GM19397 (cell line): ENCODE data around the gene CECR2.

Source experiments
- ATAC-seq: cut with Tn5 transposase; IDR thresholded peaks from one replicate; pipeline ENCODE4 v1.9.1; 2021; ENCODE audit warnings: mild to moderate bottlenecking, moderate library complexity; ENCODE audit not compliant: unreplicated experiment

The CECR2 gene

DNA sequence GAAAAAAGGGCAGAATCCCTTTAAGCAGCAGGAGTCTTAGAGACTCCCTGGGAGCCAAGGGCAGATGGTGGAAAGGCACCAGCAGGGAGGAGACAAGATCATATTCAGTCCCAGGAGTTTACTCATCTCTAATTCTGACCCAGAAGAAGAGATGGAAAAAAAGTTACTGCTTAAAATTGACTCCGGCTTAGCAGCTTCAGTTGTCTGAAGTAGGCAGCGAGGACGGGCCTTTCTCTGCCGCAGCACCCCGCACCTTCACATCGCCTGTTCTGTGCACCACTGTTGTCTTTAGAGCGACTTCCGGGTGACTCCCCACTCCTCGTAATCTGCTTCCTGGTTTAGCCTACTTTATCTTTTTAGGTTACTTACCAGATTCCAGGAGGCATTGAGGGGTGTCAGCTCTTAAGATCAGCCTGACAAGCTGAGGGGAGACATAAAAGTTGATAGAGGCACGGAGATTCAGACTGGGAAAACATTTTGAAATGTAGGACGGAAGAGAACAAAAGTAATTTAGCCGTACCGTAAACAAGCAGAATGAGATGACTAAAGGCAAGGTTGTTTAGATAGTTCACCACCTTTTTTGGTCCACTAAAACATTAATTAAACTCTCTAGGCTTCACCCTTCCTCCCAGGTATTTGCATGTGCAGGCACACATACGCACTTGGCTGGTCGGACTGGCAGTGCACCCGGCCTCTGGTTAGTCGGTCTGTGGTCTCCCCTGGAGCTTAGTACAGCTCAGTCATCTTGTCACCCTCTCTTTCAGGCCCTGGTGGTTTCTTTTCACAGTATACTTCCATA lies 74.3 kb downstream of the CECR2 start:
- no peak for ATAC-seq

DNA sequence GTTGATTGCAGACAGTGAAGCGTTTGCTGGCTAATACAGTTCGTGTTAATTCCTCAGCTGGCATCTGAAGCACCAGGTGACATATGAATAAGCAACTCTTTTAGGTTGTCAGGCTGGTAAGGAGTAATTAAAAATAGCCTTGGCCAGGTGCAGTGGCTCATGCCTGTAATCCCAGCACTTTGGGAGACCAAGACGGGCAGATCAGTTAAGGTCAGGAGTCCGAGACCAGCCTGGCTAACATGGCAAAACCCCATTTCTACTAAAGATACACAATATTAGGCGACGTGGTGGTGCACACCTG lies 74.9 kb downstream of the CECR2 start:
- ATAC-seq = no peak

DNA sequence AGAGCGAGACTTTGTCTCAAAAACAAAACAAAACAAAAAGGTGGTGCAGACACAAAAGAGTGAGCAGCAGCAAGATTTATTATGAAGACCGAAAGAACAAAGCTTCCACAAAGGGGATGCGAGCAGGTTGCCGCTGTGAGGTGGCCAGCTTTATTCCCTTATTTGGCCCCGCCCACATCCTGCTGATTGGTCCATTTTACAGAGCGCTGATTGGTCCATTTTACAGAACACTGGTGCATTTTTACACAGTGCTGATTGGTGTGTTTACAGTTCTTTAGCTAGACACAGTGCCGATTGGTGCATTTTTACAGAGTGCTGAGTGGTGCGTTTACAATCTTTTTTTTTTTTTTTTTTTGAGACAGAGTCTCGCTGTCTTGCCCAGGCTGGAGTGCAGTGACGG lies 77.4 kb downstream of the CECR2 start:
- no peak for ATAC-seq

DNA sequence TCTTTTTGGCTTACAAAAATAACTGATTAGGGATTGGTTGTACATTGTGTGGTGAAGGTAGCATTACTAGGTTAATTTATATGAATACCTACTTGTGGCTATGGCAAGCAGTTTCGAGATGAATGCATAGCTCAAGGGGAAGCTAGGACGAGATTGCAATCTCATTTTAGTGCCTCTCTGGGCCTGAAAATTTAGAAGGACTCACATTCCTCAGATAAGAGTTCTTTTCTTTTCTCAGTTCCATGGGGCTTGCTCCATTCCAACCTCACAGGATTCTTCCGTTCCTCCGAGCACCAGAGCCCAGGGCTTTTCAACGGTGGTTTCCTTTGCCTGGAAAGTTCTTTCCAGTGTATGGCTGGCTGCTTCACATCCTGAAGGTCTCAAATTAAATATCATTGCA lies 82.1 kb downstream of the CECR2 start:
- no peak for ATAC-seq

DNA sequence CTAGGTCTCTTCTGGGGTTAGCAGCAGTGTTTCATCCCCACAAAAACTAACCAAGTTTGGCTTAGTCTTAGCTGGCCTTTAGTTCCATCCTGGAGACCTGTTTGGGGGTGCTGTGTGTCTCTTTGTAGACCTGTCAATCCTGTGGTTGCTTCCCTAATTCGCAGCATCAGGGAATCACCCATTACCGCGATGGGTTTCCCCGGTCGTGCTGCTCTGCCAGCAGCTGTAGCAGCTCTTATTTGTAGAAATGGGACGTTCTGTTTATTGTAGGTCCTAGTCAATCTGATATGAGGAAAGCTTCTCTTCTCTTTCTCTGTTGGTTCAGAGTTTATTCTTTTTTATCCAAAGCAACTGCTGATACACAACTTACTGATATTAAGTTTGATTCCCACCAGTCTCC lies 91.6 kb downstream of the CECR2 start:
- ATAC-seq = no peak

DNA sequence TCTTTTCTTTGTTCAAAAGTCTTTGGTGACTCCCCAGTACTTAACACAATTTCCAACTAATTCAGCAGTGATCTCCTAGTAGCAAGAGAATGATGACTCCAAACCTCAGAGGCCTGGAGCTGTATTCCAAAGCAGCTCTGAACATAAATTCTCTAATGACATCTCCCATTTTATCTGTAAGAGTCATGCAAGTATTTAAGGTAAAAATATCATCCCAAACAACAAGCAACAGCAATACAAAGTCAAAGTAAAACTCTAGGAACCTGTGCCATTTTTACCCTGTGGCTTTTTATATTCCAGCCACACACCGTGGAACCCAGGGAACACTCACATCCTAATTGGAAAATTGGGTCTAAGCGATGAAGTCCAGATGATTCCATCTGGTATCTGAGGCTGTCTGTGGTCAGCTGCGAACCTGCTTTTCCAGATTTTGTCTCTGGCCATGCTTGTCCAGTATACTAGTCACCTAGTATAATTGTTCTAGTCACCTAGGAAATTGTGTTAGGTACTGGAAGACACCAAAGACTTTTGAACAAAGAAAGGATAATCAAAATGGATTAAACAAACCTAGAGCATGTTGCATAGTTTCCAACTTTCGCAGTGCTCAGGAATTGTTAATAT lies 101.7 kb downstream of the CECR2 start:
- no peak for ATAC-seq

DNA sequence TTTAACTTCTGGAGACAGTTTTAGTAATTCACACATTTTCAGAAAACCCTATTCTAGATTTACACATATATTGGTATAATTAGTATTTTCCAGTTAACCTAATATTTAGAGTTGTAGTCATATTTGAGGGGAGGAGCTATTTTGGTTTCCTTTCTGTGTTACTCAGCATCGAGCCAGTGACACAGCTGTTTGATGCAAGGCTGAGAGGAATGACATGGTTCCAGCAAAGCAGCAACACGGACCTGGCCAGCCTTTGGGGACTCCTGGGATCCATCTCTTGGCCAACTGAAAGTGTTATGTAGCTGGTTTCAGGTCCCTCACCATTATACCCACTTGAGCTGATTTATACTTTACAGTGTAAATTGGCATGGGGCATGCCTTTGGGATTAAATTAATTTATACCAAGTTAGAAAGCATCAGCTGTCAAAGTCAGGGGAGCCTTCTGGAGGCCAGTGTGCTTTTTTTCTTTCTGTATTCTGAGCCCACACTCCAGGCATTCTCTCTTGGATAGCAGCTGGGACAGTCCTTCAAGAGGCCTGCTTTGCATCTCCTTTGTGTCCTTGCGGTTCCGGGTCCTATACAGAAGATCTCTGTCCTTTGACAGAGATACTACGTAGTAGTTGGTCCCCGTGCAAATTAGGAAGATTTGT lies 102.8 kb downstream of the CECR2 start:
- ATAC-seq = no peak

DNA sequence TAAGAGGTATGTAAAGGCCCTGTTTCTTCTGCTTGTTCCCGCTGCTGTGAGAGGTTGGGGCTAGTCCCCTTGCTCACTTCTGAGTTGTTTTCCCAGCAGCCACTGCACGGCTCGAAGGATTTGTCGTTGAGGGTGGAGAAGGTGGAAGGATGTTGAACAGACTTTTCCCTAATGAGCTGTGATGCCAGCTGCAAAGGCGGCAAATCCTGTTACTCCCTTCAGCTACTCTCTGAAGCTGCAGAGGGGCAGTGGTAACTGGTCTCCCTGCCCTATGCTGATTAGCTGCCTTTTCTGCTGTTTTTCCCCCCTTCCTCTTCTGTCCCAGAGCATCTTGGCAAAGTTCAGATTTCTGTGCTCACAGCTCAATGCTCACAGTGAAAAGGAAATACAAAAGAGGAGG lies 103.7 kb downstream of the CECR2 start:
- ATAC-seq = no peak

DNA sequence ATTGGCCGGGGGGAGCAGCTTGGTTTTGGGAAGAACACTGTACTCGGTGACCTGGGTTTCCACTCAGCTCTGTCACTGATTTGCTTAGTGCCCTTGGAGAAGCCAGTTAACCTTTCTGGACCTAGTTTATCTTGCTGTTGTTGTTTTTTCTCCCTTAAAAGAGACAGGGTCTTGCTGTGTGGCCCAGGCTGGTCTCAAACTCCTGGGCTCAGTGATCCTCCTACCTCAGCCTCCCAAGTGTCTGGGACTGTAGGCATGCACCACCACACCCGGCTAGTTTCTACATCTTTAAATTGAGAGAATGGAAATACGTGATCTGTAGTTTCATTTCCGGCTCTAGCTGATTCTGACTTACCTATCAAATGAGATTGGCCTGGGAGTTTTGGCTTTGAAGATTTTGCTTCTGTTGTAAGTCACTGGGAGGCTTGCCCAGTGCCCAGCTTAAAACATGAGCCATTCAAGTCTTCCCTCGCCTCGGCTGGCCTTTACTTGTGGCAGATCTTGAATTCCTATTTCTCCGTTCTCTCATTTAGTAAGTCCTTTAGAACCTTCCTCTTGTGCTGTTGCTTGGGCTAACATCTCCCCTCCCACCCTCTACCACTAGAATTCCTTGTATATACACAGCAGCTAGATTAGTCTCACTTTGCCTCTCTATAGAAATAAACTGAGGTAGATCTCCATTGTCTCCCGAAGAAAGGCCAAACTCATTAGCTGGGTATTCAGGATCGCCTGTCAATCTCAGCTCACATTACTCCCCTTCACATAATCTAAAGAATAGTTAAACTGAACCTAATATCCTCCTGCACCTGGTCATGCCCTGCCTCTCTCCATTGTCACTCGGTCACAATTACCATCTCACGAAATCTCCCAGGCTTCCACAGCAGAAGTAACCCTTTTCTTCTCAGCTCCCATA lies 106.3 kb downstream of the CECR2 start:
- no peak for ATAC-seq

DNA sequence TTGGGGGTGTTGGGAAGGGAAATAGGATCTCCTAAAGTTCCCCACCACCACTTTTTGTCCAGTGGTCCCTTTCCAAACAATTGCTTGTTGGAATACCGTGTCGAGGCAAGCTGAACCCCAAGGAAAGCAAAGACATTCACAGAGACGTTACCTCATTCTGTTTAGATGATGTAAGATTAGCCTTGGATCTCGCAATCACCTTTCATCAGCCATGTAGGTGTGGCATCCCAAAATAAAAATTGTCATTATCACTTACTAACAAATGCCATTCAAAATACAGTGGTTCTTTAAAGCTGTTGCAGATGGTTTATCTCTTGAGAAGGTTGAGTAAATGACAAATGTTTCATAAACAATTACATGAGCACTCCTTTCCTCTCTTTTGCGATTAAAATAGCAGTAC lies 107.6 kb downstream of the CECR2 start:
- no peak for ATAC-seq

DNA sequence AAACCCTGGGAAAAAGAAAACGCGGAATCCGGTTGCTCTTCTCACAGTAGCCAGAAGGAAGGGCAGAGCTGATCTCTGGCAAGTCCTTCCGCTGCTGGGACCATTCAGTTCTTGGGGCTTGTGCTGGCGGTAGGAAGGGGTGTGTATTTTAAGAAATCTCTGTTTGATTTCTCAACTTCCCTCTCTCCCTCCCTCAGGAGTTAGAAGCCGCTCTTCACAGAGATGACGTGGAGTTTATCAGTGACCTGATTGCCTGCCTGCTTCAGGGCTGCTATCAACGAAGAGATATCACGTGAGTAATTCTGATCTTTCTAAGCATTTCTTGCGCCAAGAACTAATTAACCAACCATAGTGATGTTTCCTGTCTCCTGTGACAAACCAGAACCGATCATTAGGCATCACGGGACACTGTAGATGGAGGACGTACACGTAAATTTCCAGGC lies 108.2 kb downstream of the CECR2 start:
- ATAC-seq = no peak

DNA sequence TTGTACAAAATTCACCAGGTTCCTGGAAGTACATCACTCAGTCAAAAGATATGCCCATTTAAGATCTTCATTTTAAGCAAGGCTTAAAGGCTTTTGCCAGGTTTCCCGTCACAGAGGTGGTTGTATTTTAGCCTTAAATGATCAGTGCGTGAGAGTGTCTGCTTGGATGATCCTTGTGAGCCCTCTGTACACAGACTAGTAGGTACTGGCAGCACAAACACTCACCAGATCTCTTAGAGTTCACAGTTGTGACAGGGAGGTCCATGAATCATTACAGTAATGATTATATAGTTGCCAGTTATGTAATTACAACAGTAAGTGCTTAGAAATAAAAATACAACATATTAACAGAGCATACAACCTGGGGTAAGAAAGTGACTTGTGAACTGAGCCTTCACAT lies 109.9 kb downstream of the CECR2 start:
- ATAC-seq = no peak

DNA sequence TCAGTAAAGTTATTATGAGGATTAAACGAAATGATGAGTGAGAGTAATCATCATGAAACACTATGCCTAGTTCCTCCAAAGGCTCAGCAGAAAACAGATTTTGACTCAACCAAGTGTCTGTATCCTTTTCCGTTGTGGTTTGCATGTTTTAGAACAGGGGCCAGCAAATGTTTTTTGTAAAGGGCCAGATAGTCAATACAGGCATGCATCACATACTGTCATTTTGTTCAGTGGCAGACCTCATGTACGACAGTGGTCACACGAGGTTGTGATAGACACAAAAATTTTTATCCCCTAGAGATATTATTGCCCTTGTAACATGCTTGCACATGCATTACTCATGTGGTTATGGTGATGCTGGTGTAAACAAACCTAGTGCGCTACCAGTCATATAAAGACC lies 112.2 kb downstream of the CECR2 start:
- ATAC-seq = no peak

DNA sequence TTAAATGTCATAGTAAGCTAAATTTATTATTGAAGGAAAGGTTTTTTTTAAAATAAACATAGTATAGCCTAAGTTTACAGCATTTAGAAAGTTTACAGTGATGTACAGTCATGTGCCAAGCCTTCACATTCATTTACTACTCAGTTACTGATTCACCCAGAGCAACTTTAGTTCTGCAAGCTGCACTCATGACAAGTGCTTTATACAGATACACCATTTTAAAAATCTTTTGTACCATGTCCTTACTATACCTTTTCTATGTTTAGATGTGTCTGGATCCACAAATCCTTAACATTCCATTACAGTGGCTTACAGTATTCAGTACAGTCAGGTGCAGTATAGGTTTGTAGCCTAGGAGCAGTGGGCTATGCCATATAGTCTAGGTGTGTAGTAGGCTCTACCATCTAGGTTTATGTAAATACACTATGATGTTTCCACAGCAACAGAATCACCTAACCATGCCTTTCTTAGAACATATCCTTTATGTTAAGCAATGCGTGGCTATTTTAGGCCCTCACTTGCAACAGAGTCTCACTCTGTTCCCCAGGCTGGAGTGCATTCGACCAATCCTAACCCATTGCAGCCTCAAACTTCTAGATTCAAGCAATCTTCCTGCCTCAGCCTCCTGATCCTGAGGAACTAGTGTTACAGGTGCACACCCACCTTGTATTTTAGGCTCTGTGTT lies 114.6 kb downstream of the CECR2 start:
- ATAC-seq = no peak

DNA sequence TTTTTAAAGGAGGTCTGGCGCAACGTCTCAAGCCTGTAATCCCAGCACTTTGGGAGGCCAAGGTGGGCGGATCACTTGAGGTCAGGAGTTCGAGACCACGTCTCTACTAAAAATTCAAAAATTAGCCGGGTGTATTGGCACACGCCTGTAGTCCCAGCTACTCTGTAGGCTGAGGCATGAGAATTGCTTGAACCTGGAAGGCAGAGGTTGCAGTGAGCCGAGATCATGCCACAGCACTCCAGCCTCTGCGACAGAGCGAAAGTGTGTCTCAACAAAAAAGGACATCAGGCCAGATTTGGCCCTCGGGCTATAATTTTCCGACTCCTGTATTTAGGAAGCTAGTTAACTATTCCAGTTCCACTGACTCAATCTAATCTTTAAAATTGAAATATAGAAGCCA lies 115.3 kb downstream of the CECR2 start:
- ATAC-seq = no peak

DNA sequence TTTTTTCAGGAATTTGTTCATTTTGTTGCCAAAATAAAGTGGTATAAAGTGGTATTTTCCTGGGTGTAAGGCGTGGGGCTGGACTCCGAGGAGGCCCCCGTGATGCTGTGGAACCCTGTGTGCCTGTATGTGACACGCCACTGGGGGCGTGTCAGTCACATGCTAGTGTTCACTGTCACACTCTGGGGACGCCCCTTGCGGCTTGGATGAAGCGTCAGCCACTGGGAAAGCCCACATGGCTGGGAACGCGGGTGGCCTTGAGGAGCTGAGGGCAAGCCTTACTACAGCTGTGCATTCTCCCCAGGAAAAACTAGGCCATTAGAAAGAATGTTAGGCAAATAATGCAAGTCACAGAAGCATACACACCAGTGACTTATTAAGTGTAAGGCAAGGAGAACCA lies 117.1 kb downstream of the CECR2 start:
- ATAC-seq = no peak

DNA sequence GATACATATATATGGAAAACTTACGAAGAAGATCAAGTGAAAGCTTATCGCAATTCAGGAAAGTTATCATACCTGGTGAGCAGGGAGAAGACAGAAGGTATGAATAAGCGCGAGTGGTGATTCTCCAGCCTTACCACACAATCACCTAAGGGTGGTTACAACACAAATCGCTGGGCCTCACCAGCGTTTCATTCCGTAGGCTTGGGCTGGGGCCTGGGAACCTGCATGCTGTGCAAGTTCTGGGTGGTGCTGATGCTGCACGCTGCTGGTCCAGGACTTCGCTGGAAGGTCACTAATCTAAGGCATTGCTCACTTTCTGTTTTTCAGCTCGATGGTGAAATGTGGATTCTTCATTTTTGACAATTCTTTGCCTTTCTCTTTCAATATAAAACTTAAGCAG lies 117.5 kb downstream of the CECR2 start:
- ATAC-seq = no peak

DNA sequence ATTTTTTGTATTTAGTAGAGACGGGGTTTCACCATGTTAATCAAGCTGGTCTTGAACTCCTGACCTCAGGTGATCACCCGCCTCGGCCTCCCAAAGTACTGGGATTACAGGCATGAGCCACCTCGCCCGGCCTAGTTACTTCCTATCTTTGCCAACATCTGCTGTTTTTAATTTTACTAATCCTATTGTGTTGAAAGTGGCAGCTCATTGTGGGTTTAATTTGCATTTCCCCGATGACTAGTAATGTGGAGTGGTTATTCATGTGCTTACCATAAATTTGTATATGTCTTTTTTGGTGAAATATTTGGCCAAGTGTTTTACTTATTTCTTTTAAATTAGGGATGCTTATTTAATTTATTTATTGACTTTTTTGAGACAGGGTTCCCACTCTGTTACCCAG lies 119.8 kb downstream of the CECR2 start:
- ATAC-seq = no peak

DNA sequence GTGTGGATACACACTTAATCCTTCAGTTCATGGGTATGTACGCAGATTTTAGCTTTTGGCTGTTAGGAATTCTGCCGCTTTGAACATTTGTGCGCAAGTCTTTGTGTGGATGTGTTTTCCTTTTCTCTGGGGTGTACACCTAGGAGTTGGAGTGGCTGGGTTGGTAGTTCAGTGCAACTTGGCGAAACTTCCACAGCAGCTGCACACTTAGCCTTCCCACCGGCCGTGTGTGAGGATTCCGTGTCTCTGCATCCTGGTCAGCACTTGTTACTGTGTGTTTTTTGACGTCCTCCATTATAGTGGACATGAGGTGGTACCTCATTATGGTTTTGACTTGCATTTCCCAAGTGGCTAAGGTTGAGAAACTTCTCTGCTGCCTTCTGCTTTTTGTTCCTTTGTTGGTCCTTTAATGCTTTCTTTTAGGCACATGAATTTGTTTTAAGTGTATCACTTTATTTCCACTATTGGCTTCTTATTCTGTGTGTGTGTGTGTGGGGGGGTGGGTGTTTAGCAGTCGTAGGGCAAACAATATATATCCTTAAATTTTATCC lies 121.9 kb downstream of the CECR2 start:
- ATAC-seq = no peak

DNA sequence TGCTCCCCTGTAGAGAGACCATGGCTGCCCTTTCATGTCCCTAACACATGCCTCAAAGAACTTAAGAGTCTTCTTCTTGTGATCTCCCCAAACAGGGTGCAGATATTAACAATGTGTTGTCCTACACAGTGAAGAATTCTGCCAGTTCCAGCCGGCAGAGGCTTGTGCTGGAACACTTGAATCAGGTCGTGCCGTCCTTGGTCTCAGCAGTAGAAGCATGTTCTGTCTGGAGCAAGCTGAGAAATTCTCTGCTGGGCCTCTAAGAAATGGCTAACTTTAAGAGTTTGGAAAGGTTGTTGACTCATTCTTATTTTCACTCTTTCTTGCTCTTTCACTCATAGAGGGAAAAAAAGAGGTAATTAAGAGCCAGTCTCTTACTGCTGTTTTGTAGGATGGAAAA lies 123.0 kb downstream of the CECR2 start:
- ATAC-seq = no peak
